Uterus (tissue), 2 donors: ENCODE data around the gene WDR88.

ENCODE experiments used
- POLR2A ChIP-seq, 2 donors: fragments of 450-650 bp; IDR thresholded peaks; one replicate each; pipeline ENCODE4 v1.6.1; 2016; ENCODE audit warnings: antibody characterized with exemption in 2 of 2, mild to moderate bottlenecking in 1 of 2, moderate library complexity in 1 of 2
- TF ChIP-seq, protein P1 (sequence below), 4 experiments: fragments of 200-600 bp in 2 of 4; fragments of 450-650 bp in 2 of 4; sonication (generic) in 2 of 4; IDR thresholded peaks; one replicate each; pipeline ENCODE4 v1.5.1; 2016 to 2019; ENCODE audit warnings: antibody characterized with exemption in 4 of 4, mild to moderate bottlenecking in 2 of 4, moderate library complexity in 1 of 4

DNA sequence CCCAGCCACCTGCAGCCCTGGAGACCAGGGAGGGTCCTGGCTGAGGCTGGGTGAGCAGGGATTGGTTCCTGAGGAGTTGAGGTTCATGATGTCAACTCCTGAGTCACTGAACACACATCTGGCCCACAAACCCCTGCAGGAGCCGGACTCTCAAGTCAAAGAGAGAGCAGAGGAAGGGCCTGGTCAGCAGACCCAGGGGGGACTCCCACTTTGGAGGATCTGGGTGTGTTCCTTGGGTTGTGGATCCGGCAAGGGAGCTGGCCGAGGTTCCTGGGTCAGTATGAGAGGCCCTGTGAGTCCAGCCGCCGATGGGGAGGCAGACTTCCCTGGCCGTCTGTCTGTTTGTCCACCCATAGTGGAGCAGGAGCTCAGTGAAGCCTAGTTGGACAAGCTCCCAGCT lies 89.7 kb downstream of the WDR88 start:
- TF ChIP-seq, protein P1, sequence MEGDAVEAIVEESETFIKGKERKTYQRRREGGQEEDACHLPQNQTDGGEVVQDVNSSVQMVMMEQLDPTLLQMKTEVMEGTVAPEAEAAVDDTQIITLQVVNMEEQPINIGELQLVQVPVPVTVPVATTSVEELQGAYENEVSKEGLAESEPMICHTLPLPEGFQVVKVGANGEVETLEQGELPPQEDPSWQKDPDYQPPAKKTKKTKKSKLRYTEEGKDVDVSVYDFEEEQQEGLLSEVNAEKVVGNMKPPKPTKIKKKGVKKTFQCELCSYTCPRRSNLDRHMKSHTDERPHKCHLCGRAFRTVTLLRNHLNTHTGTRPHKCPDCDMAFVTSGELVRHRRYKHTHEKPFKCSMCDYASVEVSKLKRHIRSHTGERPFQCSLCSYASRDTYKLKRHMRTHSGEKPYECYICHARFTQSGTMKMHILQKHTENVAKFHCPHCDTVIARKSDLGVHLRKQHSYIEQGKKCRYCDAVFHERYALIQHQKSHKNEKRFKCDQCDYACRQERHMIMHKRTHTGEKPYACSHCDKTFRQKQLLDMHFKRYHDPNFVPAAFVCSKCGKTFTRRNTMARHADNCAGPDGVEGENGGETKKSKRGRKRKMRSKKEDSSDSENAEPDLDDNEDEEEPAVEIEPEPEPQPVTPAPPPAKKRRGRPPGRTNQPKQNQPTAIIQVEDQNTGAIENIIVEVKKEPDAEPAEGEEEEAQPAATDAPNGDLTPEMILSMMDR (IDR thresholded peaks at IDR 0.05), result no peak
- TF ChIP-seq POLR2A (IDR thresholded peaks at IDR 0.05), result no peak
